ENCODE data around the gene SNTB2.
"Not testable (repeated sequence)": the region's sequence is repeated elsewhere in the genome, so short reads cannot be mapped to it uniquely, and the experiment has no call there.

The SNTB2 gene

GRCh38 chr16:69239851-69240250 lies 52.9 kb downstream of the SNTB2 start:
- DNase-seq, result no peak

DNA sequence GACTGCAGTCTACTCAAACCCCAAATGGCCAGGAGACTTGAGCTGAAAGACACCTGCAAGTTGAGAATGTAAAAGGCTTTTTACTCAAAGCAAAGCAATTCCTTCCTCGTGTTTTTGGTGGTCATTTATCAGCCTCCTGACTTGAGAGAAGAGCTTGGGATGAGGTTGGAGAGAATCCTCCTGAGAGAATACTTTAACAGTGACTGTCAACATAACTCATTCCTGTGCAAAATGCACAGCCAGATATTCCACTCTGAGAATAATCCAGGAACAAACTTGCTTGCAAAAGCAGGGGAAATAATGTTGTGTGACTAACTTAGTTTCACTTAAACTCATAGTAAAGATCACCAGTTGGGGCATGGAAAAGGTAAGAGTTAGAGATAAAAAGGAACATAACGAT lies 53.4 kb downstream of the SNTB2 start:
- DNase-seq, result no peak

DNA sequence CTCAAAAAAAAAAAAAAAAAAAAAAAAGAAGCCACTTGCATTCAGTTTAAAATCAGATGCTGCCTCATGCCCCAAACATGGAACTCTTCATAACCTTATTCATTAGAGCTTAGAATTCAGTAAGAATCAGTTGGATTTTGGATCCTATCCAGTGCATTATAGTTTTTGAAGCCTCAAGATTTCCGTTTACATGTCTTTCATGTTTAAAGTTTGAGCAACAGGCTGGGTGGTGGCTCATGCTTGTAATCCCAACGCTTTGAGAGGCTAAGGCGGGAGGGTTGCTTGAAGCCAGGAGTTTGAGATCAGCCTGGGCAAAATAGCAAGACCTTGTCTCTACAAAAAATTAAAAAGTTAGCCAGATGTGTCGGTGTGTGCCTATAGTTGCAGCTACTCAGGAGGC lies 55.0 kb downstream of the SNTB2 start:
- no peak for DNase-seq

DNA sequence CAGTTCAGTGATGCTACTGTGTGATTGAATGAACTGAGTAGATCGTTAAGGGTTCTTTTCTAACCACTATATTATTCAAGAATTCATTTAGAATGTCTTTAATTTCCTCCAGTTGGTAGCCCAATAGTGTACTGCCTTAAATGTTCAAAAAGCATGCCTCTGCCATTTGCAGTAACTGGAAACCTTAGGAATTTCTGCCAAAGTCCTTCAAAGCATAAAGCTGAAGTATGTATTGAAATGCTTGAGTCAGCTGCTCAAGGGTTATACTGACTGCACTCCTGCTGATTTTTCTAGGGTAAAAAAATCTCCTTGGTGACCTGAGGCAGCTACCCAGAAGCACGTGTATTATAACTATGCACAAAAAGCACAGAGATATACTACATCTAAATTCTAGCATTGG lies 56.5 kb downstream of the SNTB2 start:
- no peak for DNase-seq

DNA sequence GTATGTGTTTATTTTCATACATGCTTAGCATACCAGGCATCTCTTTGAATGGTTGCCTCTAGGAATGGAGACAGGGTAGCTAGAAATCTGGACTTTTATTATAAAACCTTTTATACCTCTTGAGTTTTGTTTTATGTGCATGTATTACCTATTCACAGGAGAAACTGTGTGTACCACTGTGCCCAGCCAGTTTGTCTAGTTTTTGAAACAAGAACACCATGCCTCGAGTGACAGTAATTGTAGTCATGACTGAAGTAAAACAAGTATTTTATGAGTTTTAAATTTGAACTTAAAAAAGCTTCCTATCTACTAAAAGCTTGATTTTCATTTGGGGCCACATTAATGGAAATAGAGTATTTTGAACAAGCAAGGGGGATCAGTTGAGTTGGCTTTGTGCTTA lies 57.4 kb downstream of the SNTB2 start:
- DNase-seq, result no peak

- DNase-seq, result no peak
Measured at GRCh38 chr16:69250081-69250480, 63.1 kb downstream of the SNTB2 start.

- no peak for DNase-seq
Measured at GRCh38 chr16:69253870-69254341, 66.9 kb downstream of the SNTB2 start.

GRCh38 chr16:69259428-69259764 lies 72.4 kb downstream of the SNTB2 start:
- DNase-seq, result not testable (repeated sequence)

- no peak for DNase-seq
Measured at GRCh38 chr16:69260019-69260418, 73.1 kb downstream of the SNTB2 start.

- DNase-seq, result no peak
Measured at GRCh38 chr16:69260506-69260905, 73.5 kb downstream of the SNTB2 start.

- DNase-seq, result no peak
Measured at GRCh38 chr16:69266334-69267063, 79.5 kb downstream of the SNTB2 start.

- no peak for DNase-seq
Measured at GRCh38 chr16:69267633-69268032, 80.7 kb downstream of the SNTB2 start.

DNA sequence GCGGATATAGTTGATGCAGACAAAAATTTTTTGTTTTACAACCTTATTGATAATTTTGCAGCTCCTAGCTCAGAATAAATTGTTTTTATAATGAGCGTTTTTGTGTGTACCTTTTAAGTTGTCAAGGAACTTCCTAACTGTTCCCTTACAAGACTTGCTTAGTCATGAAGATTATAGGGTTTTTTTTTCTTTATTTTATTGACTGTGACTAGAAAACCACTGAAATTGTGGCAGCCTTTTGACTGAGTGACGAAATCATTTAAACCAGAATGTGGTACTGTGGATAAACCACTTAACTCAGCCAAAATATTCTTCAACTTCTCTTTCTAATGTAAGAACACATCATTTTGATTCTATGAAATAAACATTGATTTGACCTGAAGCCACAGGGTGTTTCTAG lies 83.4 kb downstream of the SNTB2 start:
- DNase-seq, result no peak

DNA sequence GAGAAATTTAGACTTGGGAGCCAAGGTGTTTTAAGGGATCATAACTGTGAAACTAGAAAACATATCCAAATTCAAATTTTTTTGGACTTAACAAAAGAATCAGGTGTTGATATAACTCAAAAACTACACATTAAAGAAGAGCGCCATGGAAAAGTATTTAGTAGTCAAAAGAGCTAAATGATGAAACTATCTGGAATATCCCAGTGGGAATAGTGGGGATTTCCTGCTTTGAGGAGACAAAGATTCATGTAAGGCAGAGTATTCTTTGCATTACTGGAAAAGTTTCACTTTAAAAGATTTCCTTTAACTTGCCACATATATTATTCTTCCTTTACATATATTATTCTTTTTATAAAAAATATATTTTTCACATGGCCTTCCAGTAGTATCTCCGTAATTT lies 83.9 kb downstream of the SNTB2 start:
- no peak for DNase-seq

GRCh38 chr16:69273009-69273408 lies 86.0 kb downstream of the SNTB2 start:
- DNase-seq, result no peak

DNA sequence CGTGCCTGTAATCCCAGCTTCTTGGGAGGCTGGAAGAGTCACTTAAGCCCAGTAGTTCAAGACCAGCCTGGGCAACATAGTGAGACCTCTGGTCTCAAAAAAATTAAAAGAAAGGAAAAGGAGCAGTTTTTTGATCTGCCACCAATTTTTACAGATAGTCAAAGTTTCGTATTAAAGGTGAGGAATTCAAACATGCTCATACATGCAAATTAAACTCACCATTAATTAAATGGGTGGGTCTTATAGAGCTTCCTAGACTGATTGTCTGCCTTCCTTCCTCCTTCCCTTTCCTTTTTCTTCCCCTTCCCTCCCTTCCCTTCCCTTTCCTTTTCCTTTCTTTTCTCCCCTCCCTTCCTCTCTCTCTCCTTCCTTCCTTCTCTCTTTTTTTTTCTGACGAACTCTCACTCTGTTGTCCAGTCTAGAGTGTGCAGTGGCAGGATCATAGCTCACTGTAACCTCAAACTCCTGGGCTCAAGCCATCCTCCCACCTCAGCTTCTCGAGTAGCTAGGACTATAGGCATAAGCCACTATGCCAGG lies 87.8 kb downstream of the SNTB2 start:
- no peak for DNase-seq

- DNase-seq, result no peak
Measured at GRCh38 chr16:69276148-69277115, 89.5 kb downstream of the SNTB2 start.

DNA sequence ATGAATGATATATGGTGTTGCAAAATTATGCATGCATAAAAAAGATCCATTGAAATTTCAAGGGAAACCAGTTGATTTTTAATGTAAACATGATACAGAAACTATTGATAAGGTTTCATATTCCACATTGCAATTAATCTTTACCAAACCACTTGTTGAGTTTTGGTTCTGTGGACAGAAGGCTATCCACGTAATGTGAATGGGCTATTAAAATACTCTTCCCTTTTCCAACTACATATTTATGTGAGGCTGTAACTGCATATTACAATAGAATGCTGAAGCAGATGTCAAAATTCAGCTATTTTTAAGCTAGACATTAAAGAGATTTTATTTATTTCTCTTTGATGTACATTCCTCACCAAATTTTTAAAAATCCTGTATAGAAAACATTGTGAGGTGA lies 90.4 kb downstream of the SNTB2 start:
- DNase-seq, result no peak

- no peak for DNase-seq
Measured at GRCh38 chr16:69283851-69284250, 96.9 kb downstream of the SNTB2 start.

GRCh38 chr16:69285240-69285639 lies 98.3 kb downstream of the SNTB2 start:
- DNase-seq, result no peak

DNA sequence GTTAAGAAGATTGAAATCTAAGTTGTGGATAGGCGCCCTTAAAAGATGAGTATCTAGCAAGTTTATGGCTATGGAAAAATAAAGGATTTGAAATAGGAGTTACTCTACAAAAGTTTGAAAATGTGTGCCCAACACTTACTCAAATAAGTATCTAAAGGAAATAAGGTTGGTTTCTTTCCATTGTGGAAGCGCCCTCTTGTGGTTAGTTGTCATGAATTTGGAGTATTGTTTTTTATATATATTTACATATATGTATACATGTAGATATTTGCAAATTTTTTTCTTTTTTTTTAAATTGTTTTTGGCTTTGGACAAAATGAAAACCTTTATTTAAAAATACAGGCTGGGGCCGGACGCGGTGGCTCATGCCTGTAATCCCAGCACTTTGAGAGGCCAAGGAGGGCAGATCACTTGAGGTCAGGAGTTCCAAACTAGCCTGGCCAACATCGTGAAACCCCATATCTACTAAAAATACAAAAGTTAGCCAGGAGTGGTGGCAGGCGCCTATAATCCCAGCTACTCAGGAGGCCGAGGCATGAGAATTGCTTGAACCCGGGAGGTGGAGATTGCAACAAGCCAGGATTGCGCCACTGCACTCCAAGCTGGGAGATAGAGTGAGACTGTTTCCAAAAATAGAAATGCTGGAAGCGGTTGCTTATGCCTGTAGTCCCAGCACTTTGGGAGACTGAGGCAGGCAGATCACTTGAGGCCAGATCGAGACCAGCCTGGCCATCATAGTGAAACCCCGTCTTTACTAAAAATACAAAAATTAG lies 100.2 kb downstream of the SNTB2 start:
- peak; percentile 29 for DNase-seq

DNA sequence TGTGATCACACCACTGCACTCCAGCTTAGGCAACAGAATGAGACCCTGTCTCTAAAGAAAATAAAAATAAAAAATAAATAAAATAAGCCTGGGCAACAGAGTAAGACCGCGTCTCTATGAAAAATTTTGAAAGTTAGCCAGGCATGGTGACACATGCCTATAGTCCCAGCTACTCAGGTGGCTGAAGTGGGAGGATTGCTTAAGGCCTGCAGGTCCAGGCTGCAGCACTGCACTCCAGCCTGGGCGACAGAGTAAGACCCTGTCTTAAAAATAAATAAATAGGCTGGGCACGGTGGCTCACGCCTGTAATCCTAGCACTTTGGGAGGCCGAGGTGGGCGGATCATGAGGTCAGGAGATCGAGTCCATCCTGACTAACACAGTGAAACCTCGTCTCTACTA lies 104.7 kb downstream of the SNTB2 start:
- DNase-seq, result not testable (repeated sequence)

DNA sequence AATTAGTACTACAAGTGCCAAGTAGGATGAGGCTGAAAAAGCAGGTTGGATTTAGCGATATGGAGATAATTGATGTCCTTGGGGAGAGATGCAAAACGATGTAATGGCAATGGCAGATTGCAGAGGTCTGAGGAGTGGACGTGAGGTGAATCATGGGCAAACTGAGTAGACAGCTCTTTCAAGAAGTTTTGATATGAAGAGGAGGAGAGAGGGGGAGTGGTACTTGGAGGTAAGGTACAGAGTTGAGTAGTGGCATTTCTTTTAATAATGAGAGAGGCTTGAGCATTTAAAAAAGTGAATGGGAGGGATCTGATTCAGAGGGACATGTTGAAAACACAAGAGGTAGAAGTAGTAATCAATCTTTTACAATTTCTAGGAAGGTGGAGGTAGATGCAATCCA lies 106.4 kb downstream of the SNTB2 start:
- DNase-seq, result no peak

All from activated CD8-positive, alpha-beta memory T cell treated with anti-CD3 and anti-CD28 coated beads, Interleukin-2, amount 50 U/mL, for 4 hours (primary cell).